Measurements from ENCODE around the gene OVCA2.
"Not testable (repeated sequence)": the region's sequence is repeated elsewhere in the genome, so short reads cannot be mapped to it uniquely, and the experiment has no call there.

The OVCA2 gene

DNA sequence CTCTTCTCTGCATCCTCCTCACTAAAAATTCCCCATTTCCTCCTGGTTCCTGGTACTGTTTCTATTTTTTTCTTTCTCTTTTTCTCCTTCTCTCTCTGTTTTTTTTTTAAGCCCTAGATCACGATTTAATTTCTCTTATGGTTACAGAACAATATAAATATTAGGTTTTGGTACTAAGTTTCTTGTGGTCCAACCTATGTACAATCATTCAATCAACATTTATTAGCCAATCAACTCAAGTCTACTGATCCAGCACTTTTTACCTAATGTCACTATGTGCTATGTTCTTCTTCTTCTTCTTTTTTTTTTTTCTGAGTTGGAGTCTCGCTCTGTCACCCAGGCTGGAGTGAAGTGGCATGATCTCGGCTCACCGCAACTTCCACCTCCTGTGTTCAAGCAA is 29.3 kb upstream of the OVCA2 start:
- H3K27ac ChIP-seq (ENCODE audit: low read depth, low read length), result no peak overlapping the region
- no peak overlapping the region for H3K9ac ChIP-seq (ENCODE audit: low read length)
- H3K9me2 ChIP-seq (replicated peaks; ENCODE audit: insufficient read depth, low read length), result no peaks in the 10 kb centered on the region
- H3K4me2 ChIP-seq (ENCODE audit: low read depth, low read length, poor library complexity, severe bottlenecking), result no peak overlapping the region
- TF ChIP-seq, protein P1, sequence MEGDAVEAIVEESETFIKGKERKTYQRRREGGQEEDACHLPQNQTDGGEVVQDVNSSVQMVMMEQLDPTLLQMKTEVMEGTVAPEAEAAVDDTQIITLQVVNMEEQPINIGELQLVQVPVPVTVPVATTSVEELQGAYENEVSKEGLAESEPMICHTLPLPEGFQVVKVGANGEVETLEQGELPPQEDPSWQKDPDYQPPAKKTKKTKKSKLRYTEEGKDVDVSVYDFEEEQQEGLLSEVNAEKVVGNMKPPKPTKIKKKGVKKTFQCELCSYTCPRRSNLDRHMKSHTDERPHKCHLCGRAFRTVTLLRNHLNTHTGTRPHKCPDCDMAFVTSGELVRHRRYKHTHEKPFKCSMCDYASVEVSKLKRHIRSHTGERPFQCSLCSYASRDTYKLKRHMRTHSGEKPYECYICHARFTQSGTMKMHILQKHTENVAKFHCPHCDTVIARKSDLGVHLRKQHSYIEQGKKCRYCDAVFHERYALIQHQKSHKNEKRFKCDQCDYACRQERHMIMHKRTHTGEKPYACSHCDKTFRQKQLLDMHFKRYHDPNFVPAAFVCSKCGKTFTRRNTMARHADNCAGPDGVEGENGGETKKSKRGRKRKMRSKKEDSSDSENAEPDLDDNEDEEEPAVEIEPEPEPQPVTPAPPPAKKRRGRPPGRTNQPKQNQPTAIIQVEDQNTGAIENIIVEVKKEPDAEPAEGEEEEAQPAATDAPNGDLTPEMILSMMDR (IDR thresholded peaks at IDR 0.05; ENCODE audit: insufficient read depth, low read length, poor library complexity, severe bottlenecking), result no peak
- no peak for TF ChIP-seq EZH2phosphoT487 (conservative IDR thresholded peaks at IDR 0.05; ENCODE audit: low read length)
- no peaks in the 10 kb centered on the region for H3K79me2 ChIP-seq (ENCODE audit: insufficient read depth, low read length)
- no peaks in the 10 kb centered on the region for H3F3A ChIP-seq (ENCODE audit: insufficient read depth)
- no peaks in the 10 kb centered on the region for H3K27me3 ChIP-seq (ENCODE audit: low read length)
- no peaks in the 10 kb centered on the region for H4K20me1 ChIP-seq (ENCODE audit: low read depth, low read length)
- no peak overlapping the region for H3K4me3 ChIP-seq (ENCODE audit: insufficient read depth, low read length, poor library complexity, severe bottlenecking)
- no peaks in the 10 kb centered on the region for H3K36me3 ChIP-seq (ENCODE audit: low read length)
- H2AFZ ChIP-seq (ENCODE audit: low read depth, low read length, severe bottlenecking), result no peak overlapping the region
- no peaks in the 10 kb centered on the region for H3K9me3 ChIP-seq (ENCODE audit: insufficient read depth, low read length)

DNA sequence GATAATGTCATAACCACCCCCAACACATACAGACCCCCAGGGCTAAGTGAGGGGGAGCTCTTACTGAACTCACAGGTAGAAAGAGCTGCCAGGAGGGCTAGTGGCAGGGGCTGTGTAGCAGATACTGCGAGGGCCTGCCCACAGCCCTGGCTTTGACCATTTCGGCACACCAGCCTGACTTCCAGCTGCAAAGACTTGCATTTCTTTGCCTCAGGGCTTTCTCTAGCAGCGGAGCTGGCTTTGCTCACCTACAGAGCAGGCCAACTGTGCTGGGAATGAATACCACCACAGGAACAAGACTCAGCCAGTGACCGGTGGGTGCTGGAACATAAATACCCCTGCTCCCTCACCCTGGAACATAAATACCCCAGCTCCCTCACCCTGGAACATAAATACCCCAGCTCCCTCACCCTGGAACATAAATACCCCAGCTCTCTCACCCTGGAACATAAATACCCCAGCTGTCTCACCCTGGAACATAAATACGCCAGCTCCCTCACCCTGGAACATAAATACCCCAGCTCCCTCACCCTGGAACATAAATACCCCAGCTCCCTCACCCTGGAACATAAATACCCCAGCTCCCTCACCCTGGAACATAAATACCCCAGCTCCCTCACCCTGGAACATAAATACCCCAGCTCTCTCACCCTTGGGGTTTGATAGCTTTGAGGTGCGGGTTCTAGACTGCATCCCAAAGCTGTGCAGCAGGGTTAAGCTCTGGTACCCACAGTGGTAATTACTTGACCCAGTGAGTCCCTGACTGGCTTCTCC is 28.4 kb upstream of the OVCA2 start:
- not testable (repeated sequence) for H3K27me3 ChIP-seq (ENCODE audit: low read length); H3K9me2 ChIP-seq (replicated peaks; ENCODE audit: insufficient read depth, low read length); H3K79me2 ChIP-seq (ENCODE audit: insufficient read depth, low read length); H3K9ac ChIP-seq (ENCODE audit: low read length); H3F3A ChIP-seq (ENCODE audit: insufficient read depth); H3K4me2 ChIP-seq (ENCODE audit: low read depth, low read length, poor library complexity, severe bottlenecking); H4K20me1 ChIP-seq (ENCODE audit: low read depth, low read length); H3K36me3 ChIP-seq (ENCODE audit: low read length); H3K4me3 ChIP-seq (ENCODE audit: insufficient read depth, low read length, poor library complexity, severe bottlenecking); H2AFZ ChIP-seq (ENCODE audit: low read depth, low read length, severe bottlenecking); H3K9me3 ChIP-seq (ENCODE audit: insufficient read depth, low read length); H3K27ac ChIP-seq (ENCODE audit: low read depth, low read length)

DNA sequence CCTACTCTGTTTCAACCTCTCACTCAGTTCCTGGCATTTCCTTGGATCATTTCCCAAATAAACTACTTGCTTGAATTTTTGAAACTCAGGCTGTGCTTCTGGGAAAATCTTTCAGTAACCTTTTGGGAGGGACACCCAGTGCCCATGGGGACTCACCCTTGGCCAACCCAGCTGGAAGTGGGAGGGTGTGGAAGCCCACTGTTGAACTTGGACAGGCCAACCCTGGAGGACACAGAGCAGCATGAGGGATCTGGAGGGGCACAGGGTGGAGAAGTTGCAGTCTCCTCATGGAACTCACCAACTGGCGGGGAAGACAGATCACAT is 27.9 kb upstream of the OVCA2 start:
- Histone ChIP-seq H3K79me2 (ENCODE audit: insufficient read depth, low read length) (no peaks in the 10 kb centered on the region), H2AFZ (ENCODE audit: low read depth, low read length, severe bottlenecking) (no peak overlapping the region), H3K4me2 (ENCODE audit: low read depth, low read length, poor library complexity, severe bottlenecking) (no peak overlapping the region), H3K9ac (ENCODE audit: low read length) (no peak overlapping the region), H3K27me3 (ENCODE audit: low read length) (no peaks in the 10 kb centered on the region), H4K20me1 (ENCODE audit: low read depth, low read length) (no peaks in the 10 kb centered on the region), H3K27ac (ENCODE audit: low read depth, low read length) (no peak overlapping the region), H3K9me2 (replicated peaks; ENCODE audit: insufficient read depth, low read length) (no peaks in the 10 kb centered on the region), H3K4me3 (ENCODE audit: insufficient read depth, low read length, poor library complexity, severe bottlenecking) (no peak overlapping the region), H3K9me3 (ENCODE audit: insufficient read depth, low read length) (no peaks in the 10 kb centered on the region), H3F3A (ENCODE audit: insufficient read depth) (no peaks in the 10 kb centered on the region), H3K36me3 (ENCODE audit: low read length) (no peaks in the 10 kb centered on the region)
- TF ChIP-seq EZH2phosphoT487 (conservative IDR thresholded peaks at IDR 0.05; ENCODE audit: low read length), result no peak
- TF ChIP-seq, protein P1 (IDR thresholded peaks at IDR 0.05; ENCODE audit: insufficient read depth, low read length, poor library complexity, severe bottlenecking), result no peak

DNA sequence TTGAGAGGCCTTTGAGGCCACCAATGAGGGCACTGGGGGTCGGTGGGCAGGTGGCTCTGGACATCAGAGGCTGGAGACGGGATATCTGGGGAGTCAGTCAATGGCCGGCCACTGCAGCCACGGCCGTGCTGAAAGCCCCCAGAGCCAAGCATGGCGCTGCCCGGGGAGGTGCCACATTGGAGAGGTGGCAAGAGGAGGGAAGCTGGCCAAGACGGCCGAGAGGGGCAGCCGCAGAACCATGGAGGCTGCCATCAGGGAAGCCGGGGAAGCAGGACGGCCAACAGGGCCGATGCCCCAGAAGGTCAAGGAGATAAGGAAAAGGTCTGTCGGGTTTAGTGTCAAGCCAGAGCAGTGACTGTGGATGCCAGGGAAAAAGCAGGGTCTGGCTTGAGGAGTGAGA is 26.5 kb upstream of the OVCA2 start:
- no peaks in the 10 kb centered on the region for H3K79me2 ChIP-seq (ENCODE audit: insufficient read depth, low read length)
- no peaks in the 10 kb centered on the region for H3K9me3 ChIP-seq (ENCODE audit: insufficient read depth, low read length)
- no peaks in the 10 kb centered on the region for H3K36me3 ChIP-seq (ENCODE audit: low read length)
- H2AFZ ChIP-seq (ENCODE audit: low read depth, low read length, severe bottlenecking), result no peak overlapping the region
- H4K20me1 ChIP-seq (ENCODE audit: low read depth, low read length), result no peaks in the 10 kb centered on the region
- H3K27ac ChIP-seq (ENCODE audit: low read depth, low read length), result no peak overlapping the region
- H3K9ac ChIP-seq (ENCODE audit: low read length), result no peak overlapping the region
- no peaks in the 10 kb centered on the region for H3K9me2 ChIP-seq (replicated peaks; ENCODE audit: insufficient read depth, low read length)
- H3K4me3 ChIP-seq (ENCODE audit: insufficient read depth, low read length, poor library complexity, severe bottlenecking), result no peak overlapping the region
- H3K4me2 ChIP-seq (ENCODE audit: low read depth, low read length, poor library complexity, severe bottlenecking), result no peak overlapping the region
- no peaks in the 10 kb centered on the region for H3K27me3 ChIP-seq (ENCODE audit: low read length)
- no peaks in the 10 kb centered on the region for H3F3A ChIP-seq (ENCODE audit: insufficient read depth)
- no peak for TF ChIP-seq EZH2phosphoT487 (conservative IDR thresholded peaks at IDR 0.05; ENCODE audit: low read length)
- TF ChIP-seq, protein P1 (IDR thresholded peaks at IDR 0.05; ENCODE audit: insufficient read depth, low read length, poor library complexity, severe bottlenecking), result no peak

Data from SU-DHL-6 (cell line).